ENCODE measurements around the gene ZNF768.

Gene ZNF768

GRCh38 chr16:30491744-30492308, 34.5 kb downstream of the ZNF768 start:
- peak; percentile 80 for DNase-seq (ENCODE audit: low read depth)
- H3K4me3 ChIP-seq (replicated peaks; ENCODE audit: low read depth, low read length), result no peak overlapping the region
- no peak for TF ChIP-seq CTCF (IDR thresholded peaks at IDR 0.05; ENCODE audit: low read length, missing control alignments)

DNA sequence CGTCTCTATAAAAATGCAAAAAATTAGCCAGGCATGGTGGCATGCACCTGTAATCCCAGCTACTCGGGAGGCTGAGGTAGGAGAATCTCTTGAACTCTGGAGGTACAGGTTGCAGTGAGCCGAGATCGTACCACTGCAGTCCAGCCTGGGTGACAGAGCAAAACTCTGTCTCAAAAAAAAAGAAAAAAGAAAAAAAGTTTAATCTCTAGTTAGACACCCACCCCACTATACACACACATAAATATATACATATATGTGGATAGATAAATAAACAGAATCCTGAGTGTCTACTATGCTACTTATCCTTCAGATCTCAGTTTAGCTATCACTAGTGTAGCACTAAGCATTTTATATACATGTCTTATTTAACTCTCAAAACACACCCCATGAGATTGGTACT, 35.1 kb downstream of the ZNF768 start:
- DNase-seq (ENCODE audit: low read depth), result no peak
- no peak overlapping the region for H3K4me3 ChIP-seq (replicated peaks; ENCODE audit: low read depth, low read length)
- TF ChIP-seq CTCF (IDR thresholded peaks at IDR 0.05; ENCODE audit: low read length, missing control alignments), result no peak

GRCh38 chr16:30490210-30490609, 36.2 kb downstream of the ZNF768 start:
- no peak for DNase-seq (ENCODE audit: low read depth)
- TF ChIP-seq CTCF (IDR thresholded peaks at IDR 0.05; ENCODE audit: low read length, missing control alignments), result no peak
- H3K4me3 ChIP-seq (replicated peaks; ENCODE audit: low read depth, low read length), result no peak overlapping the region

- TF ChIP-seq CTCF (IDR thresholded peaks at IDR 0.05; ENCODE audit: low read length, missing control alignments), result no peak
- no peak overlapping the region for H3K4me3 ChIP-seq (replicated peaks; ENCODE audit: low read depth, low read length)
- no peak for DNase-seq (ENCODE audit: low read depth)
Observed at GRCh38 chr16:30488764-30489605, 37.4 kb downstream of the ZNF768 start.

DNA sequence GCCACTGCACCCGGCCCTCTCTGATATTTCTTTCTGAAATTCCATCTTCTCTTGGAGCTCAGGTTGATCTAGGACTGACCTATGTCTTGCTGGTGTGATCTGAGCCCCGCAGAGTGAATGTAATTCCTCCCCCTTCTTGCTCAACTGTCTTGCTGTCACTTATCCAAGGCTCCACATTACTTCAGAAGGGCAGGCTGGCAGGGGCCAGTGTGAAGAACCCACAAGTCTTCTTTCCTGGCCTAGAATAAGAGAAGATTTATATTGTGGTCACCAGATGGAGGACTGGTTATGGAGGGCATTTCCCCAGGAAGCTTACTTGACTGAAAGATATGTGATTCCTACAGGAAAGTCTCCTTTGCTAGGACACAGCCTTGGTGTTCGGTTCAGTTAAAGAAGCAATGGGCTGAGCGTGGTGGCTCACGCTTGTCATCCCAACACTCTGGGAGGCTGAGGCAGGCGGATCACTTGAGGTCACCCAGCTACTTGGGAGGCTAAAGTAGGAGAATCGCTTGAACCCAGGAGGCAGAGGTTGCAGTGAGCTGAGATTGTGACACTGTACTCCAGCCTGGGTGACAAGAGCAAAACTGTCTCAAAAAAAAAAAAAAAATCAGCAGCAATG, 40.4 kb downstream of the ZNF768 start:
- DNase-seq (ENCODE audit: low read depth), result peak; percentile 17
- H3K4me3 ChIP-seq (replicated peaks; ENCODE audit: low read depth, low read length), result no peak overlapping the region
- no peak for TF ChIP-seq CTCF (IDR thresholded peaks at IDR 0.05; ENCODE audit: low read length, missing control alignments)

DNA sequence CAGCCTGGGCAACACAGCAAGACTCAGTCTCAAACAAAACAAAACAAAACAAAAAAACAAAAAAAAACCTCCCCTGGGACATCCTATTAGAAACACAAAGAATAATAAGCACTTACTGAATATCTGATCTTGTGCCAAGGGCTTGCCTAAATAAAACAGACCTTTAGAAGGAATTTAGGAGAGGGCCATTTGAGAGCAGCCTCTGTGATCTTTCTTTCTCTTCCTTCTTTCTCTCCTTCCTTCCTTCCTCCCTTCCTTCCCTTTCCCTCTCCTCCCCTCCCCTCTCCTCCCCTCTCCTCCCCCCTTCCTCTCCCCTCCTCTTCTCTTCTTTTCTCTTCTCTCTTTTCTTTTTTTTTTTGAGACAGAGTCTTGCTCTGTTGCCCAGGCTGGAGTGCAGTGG, 41.5 kb downstream of the ZNF768 start:
- H3K4me3 ChIP-seq (replicated peaks; ENCODE audit: low read depth, low read length), result no peak overlapping the region
- DNase-seq (ENCODE audit: low read depth), result no peak
- TF ChIP-seq CTCF (IDR thresholded peaks at IDR 0.05; ENCODE audit: low read length, missing control alignments), result no peak

All from fibroblast of pulmonary artery (primary cell).